UCSD-AML1 (cell line): ENCODE measurements around the gene CCL11.
"Not testable (repeated sequence)": the region's sequence is repeated elsewhere in the genome, so short reads cannot be mapped to it uniquely, and the experiment has no call there.

ENCODE experiments used
- DNase-seq: peaks from one replicate; lab custom pipeline; 2025; ENCODE audit not compliant: unreplicated experiment; lab: John Stamatoyannopoulos, UW

The CCL11 gene

DNA sequence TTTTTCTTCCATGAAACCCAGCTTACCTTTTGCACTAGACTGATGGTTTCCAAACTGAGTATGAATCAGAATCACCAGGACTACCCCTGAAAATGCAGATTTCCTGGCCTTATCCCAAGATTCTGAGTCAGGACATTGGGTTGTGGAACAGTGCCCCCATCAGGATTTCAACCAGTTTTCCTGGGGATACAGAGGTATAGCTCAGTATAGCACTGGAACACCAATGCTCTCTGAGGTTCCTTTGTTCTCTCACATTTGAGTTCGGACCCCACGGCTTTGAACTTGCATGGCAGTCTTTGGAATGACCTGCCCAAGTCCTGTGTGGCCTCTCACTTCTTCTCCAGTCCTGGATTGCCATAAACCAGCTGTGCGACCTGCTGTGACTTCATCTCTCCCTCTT lies 20.9 kb downstream of the CCL11 start:
- no peak for DNase-seq

DNA sequence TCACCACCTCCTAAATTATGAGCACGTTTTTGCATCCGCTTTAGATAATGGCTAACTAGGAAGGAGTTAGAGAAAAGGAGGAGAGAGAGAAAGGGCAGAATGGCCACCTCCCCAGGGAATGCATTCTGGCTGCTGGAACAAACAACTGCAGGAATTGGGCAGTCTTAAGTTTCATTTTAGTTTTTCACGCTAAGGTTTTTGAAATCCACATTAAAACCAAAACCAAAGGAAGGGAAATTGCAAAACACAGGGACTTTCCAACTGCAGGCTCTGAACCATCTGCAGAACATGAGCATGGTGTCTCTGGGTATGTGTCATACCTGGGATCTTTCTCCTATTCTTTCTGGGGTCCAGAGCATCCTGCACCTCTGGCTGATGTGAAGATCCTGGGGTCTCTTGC lies 21.6 kb downstream of the CCL11 start:
- DNase-seq = no peak

GRCh38 chr17:34308371-34308770 lies 22.8 kb downstream of the CCL11 start:
- DNase-seq = no peak

GRCh38 chr17:34311291-34311690 lies 25.7 kb downstream of the CCL11 start:
- no peak for DNase-seq

- no peak for DNase-seq
These were observed 26.5 kb downstream of the CCL11 start for GRCh38 chr17:34312080-34312479.

DNA sequence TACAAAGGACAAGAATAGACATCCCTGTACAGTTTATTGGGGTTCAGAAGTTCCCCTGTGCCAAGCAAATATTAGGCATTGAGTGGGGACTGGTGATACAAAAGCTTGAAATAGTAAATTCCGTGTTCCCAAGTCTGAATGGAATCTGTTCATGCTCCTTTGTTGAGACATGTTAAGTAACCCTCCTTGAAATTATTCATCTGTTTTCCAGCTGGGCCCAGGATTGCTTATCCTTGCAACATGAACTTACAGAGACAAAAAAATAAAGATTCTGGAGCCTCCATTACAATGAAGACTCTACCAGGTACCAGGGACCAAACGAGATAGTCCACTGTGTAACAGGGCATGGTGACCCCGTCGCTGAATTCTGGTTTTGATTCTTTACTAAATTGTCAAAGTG lies 27.6 kb downstream of the CCL11 start:
- DNase-seq = no peak

- no peak for DNase-seq
These were observed 28.7 kb downstream of the CCL11 start for GRCh38 chr17:34314279-34314678.

DNA sequence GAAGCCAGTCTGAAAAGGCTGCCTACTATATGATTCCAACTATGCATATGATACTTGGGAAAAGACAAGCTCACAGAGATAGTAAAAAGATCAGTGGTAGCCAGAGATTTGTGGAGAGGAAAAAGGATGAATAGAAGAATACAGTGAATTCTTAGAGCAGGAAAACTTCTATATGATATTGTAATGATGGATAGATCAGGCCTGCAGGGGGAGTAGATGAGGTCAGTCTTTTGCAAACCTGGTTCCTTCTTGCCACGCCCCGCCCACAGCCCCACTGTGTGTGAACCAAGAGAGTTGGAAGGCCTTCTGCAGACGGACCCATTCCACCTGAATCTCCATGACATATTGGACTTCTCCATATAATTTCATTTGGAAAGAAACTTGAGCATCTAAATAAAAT lies 32.9 kb downstream of the CCL11 start:
- peak; percentile 22 for DNase-seq

DNA sequence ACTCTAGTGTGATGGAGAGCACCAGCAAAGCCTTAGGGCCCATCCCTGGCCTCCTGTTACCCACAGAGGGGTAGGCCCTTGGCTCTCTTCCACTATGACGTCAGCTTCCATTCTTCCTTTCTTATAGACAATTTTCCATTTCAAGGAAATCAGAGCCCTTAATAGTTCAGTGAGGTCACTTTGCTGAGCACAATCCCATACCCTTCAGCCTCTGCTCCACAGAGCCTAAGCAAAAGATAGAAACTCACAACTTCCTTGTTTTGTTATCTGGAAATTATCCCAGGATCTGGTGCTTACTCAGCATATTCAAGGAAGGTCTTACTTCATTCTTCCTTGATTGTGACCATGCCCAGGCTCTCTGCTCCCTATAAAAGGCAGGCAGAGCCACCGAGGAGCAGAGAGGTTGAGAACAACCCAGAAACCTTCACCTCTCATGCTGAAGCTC lies 33.5 kb downstream of the CCL11 start, which contains the start of gene CCL8:
TSS of gene CCL8 (plus strand) at position 397 of the 445 bp plus-strand sequence. CDS start 67 bp downstream, outside the sequence.
- DNase-seq = no peak

DNA sequence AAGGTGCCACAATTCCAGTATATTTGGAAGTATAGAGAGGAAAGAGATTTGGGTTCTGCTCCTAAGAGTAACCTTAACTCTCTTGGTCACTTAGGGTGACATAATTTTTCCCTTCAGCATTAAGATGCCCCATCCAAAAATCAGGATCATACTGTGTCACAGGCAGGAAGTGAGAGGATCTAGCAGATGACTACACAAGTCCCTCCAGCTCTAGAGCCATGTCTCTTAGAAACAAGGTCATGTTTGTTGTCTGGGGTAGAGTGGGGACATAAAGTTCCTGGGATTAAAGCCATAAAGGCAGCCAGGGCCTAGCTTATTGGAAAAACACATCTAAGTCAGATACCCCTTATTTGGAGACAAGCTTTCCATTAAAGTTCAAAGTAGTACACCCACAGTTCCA lies 36.4 kb downstream of the CCL11 start:
- no peak for DNase-seq

- DNase-seq = not testable (repeated sequence)
These were observed 42.0 kb downstream of the CCL11 start for GRCh38 chr17:34327580-34327979.

GRCh38 chr17:34337701-34338100 lies 52.2 kb downstream of the CCL11 start:
- DNase-seq = no peak
